ENCODE results near the gene RORC.

GRCh38 chr1:151802372-151802771, 29.2 kb downstream of the RORC start:
- TF ChIP-seq EZH2 (IDR thresholded peaks at IDR 0.05; ENCODE audit: insufficient read depth, poor library complexity, severe bottlenecking) (no peak), EZH2phosphoT487 (IDR thresholded peaks at IDR 0.05; ENCODE audit: insufficient read depth, low read depth) (no peak)

All from GM23248 (cell line).